ENCODE measurements around the gene PTPN22. TPM values are rescaled to one million over a fixed set of nuclear protein-coding genes. Genes with fewer than 3 reads are reported as not detected.

PTPN22 gene
- total and polyA plus RNA-seq, 9 of the 15 experiments (the other 6 are each of a cell fraction or from before 2014, with no cell fraction given): 0.45 to 4.6 (median 1.1) TPM

GRCh38 chr1:113872219-113872935, 865 bp upstream of the PTPN22 start:
- Histone ChIP-seq H3K9me1 (ENCODE audit: control insufficient read depth, insufficient read depth, low read length) (no peaks in the 10 kb centered on the region), H3K4me3 (no peak overlapping the region), H3K4me2 (ENCODE audit: insufficient read depth, low read length) (no peak overlapping the region; the same call in 1 of the 2 replicates), H2AFZ (ENCODE audit: low read depth, low read length) (peak overlapping the region; percentile 90), H3K9ac (ENCODE audit: insufficient read depth in 1 of 2, low read depth in 2 of 2, low read length in 2 of 2) (no peak overlapping the region), H3K79me2 (ENCODE audit: control insufficient read depth, insufficient read depth, low read length) (no peaks in the 10 kb centered on the region), H3K27me3 (ENCODE audit: control insufficient read depth in 2 of 2, insufficient read depth in 2 of 2, low read length in 2 of 2) (no peaks in the 10 kb centered on the region), H3K36me3 (ENCODE audit: control insufficient read depth, insufficient read depth, low read length) (no peaks in the 10 kb centered on the region), H3K27ac (ENCODE audit: extremely low read depth, low read depth, low read length) (peak overlapping the region; percentile 37; the same call in 2 of the 3 replicates), H3K9me3 (replicated peaks; ENCODE audit: control insufficient read depth, insufficient read depth, low read depth, low read length) (no peaks in the 10 kb centered on the region), H3K4me1 (replicated peaks in 1 of 2; ENCODE audit: control insufficient read depth in 2 of 2, insufficient read depth in 2 of 2, low read length in 2 of 2) (peaks cover 0 to 32% of the 10 kb centered on the region in 2 experiments; a peak in 4 of 5 replicates), H4K20me1 (replicated peaks; ENCODE audit: control insufficient read depth, insufficient read depth, low read length) (no peaks in the 10 kb centered on the region)
- ChIA-PET POLR2A (interaction anchor here (0.9 to 1.1 kb wide), 3 partner anchors 9 to 75 kb away, joined by 3 to 4 read pairs (median 4); no protein-coding TSS in a partner anchor), CTCF (ENCODE audit: low intra/inter-chr PET ratio) (no interaction called here)
- BruUV-seq (replicated peaks): no TSS peak
- in situ Hi-C loops (cut with MboI): no loop called here
- intact Hi-C loops (cut with micrococcal nuclease): no loop called here
- peak in 1 of 4 experiments; percentile 21 for DNase-seq (ENCODE audit: extremely low read depth in 1 of 4, low spot score in 3 of 4)
- no peak for FAIRE-seq
- ATAC-seq: peak; percentile 57
- TF ChIP-seq BCL6 (CRISPR knock-in tag; IDR thresholded peaks at IDR 0.05): no peak
- TF ChIP-seq ZNF589 (CRISPR knock-in tag; IDR thresholded peaks at IDR 0.05; ENCODE audit: low read depth): peak; percentile 82; the same call in 1 of the 2 replicates
- TF ChIP-seq ZNF175 (CRISPR knock-in tag; IDR thresholded peaks at IDR 0.05; ENCODE audit: low read depth): 0 out of 2 replicates have a peak, but pooled peaks have one; percentile 53
- no peak for TF ChIP-seq VEZF1 (CRISPR knock-in tag; IDR thresholded peaks at IDR 0.05)
- TF ChIP-seq, protein P1, sequence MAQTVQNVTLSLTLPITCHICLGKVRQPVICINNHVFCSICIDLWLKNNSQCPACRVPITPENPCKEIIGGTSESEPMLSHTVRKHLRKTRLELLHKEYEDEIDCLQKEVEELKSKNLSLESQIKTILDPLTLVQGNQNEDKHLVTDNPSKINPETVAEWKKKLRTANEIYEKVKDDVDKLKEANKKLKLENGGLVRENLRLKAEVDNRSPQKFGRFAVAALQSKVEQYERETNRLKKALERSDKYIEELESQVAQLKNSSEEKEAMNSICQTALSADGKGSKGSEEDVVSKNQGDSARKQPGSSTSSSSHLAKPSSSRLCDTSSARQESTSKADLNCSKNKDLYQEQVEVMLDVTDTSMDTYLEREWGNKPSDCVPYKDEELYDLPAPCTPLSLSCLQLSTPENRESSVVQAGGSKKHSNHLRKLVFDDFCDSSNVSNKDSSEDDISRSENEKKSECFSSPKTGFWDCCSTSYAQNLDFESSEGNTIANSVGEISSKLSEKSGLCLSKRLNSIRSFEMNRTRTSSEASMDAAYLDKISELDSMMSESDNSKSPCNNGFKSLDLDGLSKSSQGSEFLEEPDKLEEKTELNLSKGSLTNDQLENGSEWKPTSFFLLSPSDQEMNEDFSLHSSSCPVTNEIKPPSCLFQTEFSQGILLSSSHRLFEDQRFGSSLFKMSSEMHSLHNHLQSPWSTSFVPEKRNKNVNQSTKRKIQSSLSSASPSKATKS (CRISPR knock-in tag; IDR thresholded peaks at IDR 0.05): no peak
- TF ChIP-seq ZNF76 (CRISPR knock-in tag; IDR thresholded peaks at IDR 0.05; ENCODE audit: borderline replicate concordance): 0 out of 2 replicates have a peak, but pooled peaks have one; percentile 9
- no peak for TF ChIP-seq THAP7 (CRISPR knock-in tag; IDR thresholded peaks at IDR 0.05)
- TF ChIP-seq SPI1 (IDR thresholded peaks at IDR 0.05; ENCODE audit: borderline replicate concordance, low read depth, low read length): peak; percentile 62; the same call in 1 of the 2 replicates
- TF ChIP-seq, protein P2, sequence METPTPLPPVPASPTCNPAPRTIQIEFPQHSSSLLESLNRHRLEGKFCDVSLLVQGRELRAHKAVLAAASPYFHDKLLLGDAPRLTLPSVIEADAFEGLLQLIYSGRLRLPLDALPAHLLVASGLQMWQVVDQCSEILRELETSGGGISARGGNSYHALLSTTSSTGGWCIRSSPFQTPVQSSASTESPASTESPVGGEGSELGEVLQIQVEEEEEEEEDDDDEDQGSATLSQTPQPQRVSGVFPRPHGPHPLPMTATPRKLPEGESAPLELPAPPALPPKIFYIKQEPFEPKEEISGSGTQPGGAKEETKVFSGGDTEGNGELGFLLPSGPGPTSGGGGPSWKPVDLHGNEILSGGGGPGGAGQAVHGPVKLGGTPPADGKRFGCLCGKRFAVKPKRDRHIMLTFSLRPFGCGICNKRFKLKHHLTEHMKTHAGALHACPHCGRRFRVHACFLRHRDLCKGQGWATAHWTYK (CRISPR knock-in tag; IDR thresholded peaks at IDR 0.05): peak; percentile 57; the same call in 1 of the 2 replicates
- TF ChIP-seq, protein P3, sequence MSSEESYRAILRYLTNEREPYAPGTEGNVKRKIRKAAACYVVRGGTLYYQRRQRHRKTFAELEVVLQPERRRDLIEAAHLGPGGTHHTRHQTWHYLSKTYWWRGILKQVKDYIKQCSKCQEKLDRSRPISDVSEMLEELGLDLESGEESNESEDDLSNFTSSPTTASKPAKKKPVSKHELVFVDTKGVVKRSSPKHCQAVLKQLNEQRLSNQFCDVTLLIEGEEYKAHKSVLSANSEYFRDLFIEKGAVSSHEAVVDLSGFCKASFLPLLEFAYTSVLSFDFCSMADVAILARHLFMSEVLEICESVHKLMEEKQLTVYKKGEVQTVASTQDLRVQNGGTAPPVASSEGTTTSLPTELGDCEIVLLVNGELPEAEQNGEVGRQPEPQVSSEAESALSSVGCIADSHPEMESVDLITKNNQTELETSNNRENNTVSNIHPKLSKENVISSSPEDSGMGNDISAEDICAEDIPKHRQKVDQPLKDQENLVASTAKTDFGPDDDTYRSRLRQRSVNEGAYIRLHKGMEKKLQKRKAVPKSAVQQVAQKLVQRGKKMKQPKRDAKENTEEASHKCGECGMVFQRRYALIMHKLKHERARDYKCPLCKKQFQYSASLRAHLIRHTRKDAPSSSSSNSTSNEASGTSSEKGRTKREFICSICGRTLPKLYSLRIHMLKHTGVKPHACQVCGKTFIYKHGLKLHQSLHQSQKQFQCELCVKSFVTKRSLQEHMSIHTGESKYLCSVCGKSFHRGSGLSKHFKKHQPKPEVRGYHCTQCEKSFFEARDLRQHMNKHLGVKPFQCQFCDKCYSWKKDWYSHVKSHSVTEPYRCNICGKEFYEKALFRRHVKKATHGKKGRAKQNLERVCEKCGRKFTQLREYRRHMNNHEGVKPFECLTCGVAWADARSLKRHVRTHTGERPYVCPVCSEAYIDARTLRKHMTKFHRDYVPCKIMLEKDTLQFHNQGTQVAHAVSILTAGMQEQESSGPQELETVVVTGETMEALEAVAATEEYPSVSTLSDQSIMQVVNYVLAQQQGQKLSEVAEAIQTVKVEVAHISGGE (CRISPR knock-in tag; IDR thresholded peaks at IDR 0.05): peak in 1 of 3 experiments; percentile 7; a peak in 1 of 6 replicates

Measured in K562 (cell line).